Measurements from ENCODE around the gene LHFPL3. TPM values are rescaled to one million over a fixed set of nuclear protein-coding genes. Genes with fewer than 3 reads are reported as not detected.

The LHFPL3 gene
- total RNA-seq, 4 donors from 2014 or later: not detected

DNA sequence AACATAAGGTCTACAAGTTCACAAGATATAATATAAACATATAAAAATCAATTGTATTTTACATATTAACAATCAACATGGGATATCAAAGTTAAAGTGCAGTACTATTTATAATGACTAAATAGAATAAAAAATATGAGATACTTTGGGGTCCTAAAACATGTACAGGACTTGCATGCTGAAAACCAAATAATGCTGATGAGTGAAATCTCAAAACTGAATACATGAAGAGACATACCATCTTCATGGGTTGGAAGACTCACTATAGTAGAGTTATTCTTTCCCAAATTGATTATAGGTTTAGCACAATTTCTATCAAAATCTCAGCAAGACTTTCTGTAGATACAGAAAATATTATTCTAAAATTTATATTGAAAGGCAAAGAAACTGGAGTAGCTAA, 181.5 kb downstream of the LHFPL3 start:
- TF ChIP-seq POLR2A (IDR thresholded peaks at IDR 0.05; ENCODE audit: low read depth): no peak
- TF ChIP-seq POLR2AphosphoS5 (IDR thresholded peaks at IDR 0.05): no peak
- TF ChIP-seq, protein P1, sequence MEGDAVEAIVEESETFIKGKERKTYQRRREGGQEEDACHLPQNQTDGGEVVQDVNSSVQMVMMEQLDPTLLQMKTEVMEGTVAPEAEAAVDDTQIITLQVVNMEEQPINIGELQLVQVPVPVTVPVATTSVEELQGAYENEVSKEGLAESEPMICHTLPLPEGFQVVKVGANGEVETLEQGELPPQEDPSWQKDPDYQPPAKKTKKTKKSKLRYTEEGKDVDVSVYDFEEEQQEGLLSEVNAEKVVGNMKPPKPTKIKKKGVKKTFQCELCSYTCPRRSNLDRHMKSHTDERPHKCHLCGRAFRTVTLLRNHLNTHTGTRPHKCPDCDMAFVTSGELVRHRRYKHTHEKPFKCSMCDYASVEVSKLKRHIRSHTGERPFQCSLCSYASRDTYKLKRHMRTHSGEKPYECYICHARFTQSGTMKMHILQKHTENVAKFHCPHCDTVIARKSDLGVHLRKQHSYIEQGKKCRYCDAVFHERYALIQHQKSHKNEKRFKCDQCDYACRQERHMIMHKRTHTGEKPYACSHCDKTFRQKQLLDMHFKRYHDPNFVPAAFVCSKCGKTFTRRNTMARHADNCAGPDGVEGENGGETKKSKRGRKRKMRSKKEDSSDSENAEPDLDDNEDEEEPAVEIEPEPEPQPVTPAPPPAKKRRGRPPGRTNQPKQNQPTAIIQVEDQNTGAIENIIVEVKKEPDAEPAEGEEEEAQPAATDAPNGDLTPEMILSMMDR (IDR thresholded peaks at IDR 0.05): no peak
- TF ChIP-seq EP300 (IDR thresholded peaks at IDR 0.05): no peak
- Histone ChIP-seq H3K36me3 (no peaks in the 10 kb centered on the region), H3K27me3 (no peaks in the 10 kb centered on the region), H3K4me1 (no peaks in the 10 kb centered on the region), H3K9me3 (no peaks in the 10 kb centered on the region), H3K4me3 (no peak overlapping the region), H3K27ac (replicated peaks in 1 of 4) (no peak overlapping the region)
- no peak for DNase-seq (ENCODE audit: extremely low spot score)
- intact Hi-C loops (cut with DNase I): no loop called here

DNA sequence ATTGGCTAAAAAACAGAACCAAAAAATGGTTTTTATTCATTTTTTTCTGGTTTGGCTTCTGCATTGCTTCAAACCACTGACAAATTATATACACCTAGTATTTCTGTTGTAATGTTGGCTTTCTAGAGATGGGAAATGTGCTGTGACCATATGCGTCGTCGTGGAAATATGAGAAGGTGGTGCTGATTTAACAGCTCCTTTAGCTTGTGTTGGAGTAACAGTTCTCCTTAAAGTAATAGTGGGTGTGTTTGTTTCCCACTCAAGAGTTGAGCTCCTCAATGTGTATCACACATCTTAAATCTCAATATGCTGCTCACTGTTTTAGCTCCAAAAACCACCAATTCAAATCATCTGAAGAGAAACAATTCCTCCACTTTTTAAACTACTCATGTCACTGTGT, 196.4 kb downstream of the LHFPL3 start:
- WGBS: 55% methylated on average over 3 of the region's 3 CpGs
- Histone ChIP-seq H3K4me3 (no peak overlapping the region), H3K9me3 (no peaks in the 10 kb centered on the region), H3K4me1 (no peaks in the 10 kb centered on the region), H3K27me3 (no peaks in the 10 kb centered on the region), H3K36me3 (no peaks in the 10 kb centered on the region), H3K27ac (replicated peaks in 1 of 4) (no peak overlapping the region)
- no peak for TF ChIP-seq POLR2A (IDR thresholded peaks at IDR 0.05; ENCODE audit: low read depth)
- no peak for TF ChIP-seq EP300 (IDR thresholded peaks at IDR 0.05)
- TF ChIP-seq, protein P1 (IDR thresholded peaks at IDR 0.05): no peak
- TF ChIP-seq POLR2AphosphoS5 (IDR thresholded peaks at IDR 0.05): no peak
- peak; percentile 8 for DNase-seq (ENCODE audit: extremely low spot score)
- intact Hi-C loops (cut with DNase I): no loop called here

DNA sequence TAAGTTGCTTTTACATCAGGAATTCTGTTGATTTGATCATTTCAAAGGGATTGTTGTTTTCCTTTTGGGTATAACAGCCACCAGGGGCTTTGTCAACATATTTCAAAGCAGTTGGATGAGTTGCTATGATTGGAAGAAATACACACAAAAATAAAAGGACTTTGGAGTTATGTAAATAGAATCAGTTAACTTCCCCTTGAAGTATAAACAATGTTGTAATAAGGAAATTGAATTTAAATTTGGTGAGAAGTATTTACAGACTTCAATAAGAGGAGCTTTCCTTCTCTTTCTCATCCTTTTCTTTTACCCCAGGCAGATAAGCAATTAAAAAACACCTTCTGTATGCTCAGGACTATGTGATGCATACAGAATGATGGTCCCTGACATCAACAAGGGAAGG, 199.7 kb downstream of the LHFPL3 start:
- no peaks in the 10 kb centered on the region for H3K36me3 ChIP-seq
- DNase-seq (ENCODE audit: extremely low spot score): no peak
- intact Hi-C loops (cut with DNase I): no loop called here
- H3K27ac ChIP-seq (replicated peaks in 1 of 4): no peak overlapping the region
- no peaks in the 10 kb centered on the region for H3K27me3 ChIP-seq
- TF ChIP-seq, protein P1 (IDR thresholded peaks at IDR 0.05): no peak
- TF ChIP-seq EP300 (IDR thresholded peaks at IDR 0.05) (no peak), POLR2AphosphoS5 (IDR thresholded peaks at IDR 0.05) (no peak), POLR2A (IDR thresholded peaks at IDR 0.05; ENCODE audit: low read depth) (no peak)
- H3K4me3 ChIP-seq: no peak overlapping the region
- H3K9me3 ChIP-seq: no peaks in the 10 kb centered on the region
- no peaks in the 10 kb centered on the region for H3K4me1 ChIP-seq

DNA sequence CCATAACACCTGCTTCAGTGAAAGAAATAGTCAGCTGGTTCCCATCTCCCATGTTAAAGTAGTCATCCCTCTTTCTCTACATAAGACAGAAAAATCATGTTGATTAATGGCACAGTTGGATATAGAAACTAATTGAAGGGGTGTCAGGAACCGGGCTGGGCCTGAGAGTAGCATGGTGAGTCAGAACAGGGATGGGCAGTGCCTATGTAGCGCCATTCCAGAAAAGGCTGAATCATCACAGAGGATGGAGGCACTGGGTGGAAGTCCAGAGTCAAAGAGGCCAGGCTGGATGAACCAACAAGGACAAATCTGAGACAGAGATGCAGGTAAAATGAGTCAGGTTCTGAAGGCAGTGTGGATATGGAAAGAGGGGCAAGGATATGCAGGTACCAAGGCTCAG, 201.2 kb downstream of the LHFPL3 start:
- Histone ChIP-seq H3K4me1 (no peaks in the 10 kb centered on the region), H3K27me3 (peaks cover 0 to 9% (median 0%) of the 10 kb centered on the region in 4 donors), H3K4me3 (no peak overlapping the region), H3K9me3 (no peaks in the 10 kb centered on the region), H3K36me3 (no peaks in the 10 kb centered on the region), H3K27ac (replicated peaks in 1 of 4) (no peak overlapping the region)
- intact Hi-C loops (cut with DNase I): no loop called here
- 78% methylated on average over 2 of the region's 2 CpGs for whole genome bisulfite sequencing
- DNase-seq (ENCODE audit: extremely low spot score): peak; percentile 45
- TF ChIP-seq POLR2A (IDR thresholded peaks at IDR 0.05; ENCODE audit: low read depth): no peak
- TF ChIP-seq EP300 (IDR thresholded peaks at IDR 0.05): no peak
- TF ChIP-seq POLR2AphosphoS5 (IDR thresholded peaks at IDR 0.05): no peak
- TF ChIP-seq, protein P1 (IDR thresholded peaks at IDR 0.05): no peak

DNA sequence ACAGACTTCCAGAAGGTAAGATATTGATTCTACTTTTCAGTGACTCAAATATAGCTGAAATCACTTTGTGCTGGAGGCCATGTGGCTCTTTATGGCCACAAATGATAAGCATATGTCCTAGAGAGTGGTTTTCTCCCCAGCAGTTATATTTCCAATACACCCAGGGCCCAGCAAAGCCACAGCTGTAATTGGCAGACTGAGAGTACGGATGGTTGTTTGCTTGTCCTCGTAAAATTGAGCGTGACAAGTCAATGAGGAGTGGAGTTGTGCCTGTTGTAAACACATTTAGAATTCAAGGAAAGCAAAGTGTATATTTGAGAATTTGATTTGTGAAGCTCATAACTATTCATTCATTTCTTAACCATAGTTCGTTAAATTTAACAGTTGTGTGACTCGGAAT, 201.8 kb downstream of the LHFPL3 start:
- Histone ChIP-seq H3K36me3 (no peaks in the 10 kb centered on the region), H3K4me3 (no peak overlapping the region), H3K27me3 (peaks cover 0 to 9% (median 0%) of the 10 kb centered on the region in 4 donors), H3K9me3 (no peaks in the 10 kb centered on the region), H3K4me1 (no peaks in the 10 kb centered on the region), H3K27ac (replicated peaks in 1 of 4) (no peak overlapping the region)
- intact Hi-C loops (cut with DNase I): no loop called here
- DNase-seq (ENCODE audit: extremely low spot score): peak; percentile 34
- TF ChIP-seq, protein P1 (IDR thresholded peaks at IDR 0.05): no peak
- no peak for TF ChIP-seq POLR2AphosphoS5 (IDR thresholded peaks at IDR 0.05)
- no peak for TF ChIP-seq EP300 (IDR thresholded peaks at IDR 0.05)
- TF ChIP-seq POLR2A (IDR thresholded peaks at IDR 0.05; ENCODE audit: low read depth): no peak
- 88% methylated on average over 5 of the region's 5 CpGs for WGBS

Measured in esophagus muscularis mucosa (tissue), 4 donors.